ENCODE data around the gene ELAVL1. TPM values are rescaled to one million over a fixed set of nuclear protein-coding genes. Genes with fewer than 3 reads are reported as not detected.

Gene ELAVL1
- total and polyA plus RNA-seq, 2 experiments from 2014 or later: 81.6 to 143 TPM

- no peaks in the 10 kb centered on the region for H3K79me2 ChIP-seq (replicated peaks; ENCODE audit: insufficient read depth)
- no peaks in the 10 kb centered on the region for H3K9me3 Mint-ChIP-seq
- peak overlapping the region; percentile 83; the same call in 1 of the 2 replicates for H3K27ac ChIP-seq (ENCODE audit: low read depth)
- peaks cover 6% of the 10 kb centered on the region; the same call in 1 of the 2 replicates for H4K20me1 ChIP-seq (replicated peaks; ENCODE audit: insufficient read depth)
- no peak overlapping the region for H3K4me3 ChIP-seq
- no peak overlapping the region; the same call in 2 of the 3 replicates for H3K4me3 Mint-ChIP-seq
- peaks cover 4% of the 10 kb centered on the region; the same call in 1 of the 2 replicates for H3K4me1 ChIP-seq (ENCODE audit: insufficient read depth)
- peak; percentile 57 for ATAC-seq
- peaks cover 4% of the 10 kb centered on the region for H3K4me1 Mint-ChIP-seq
- peaks cover 48% of the 10 kb centered on the region for H3K36me3 Mint-ChIP-seq (ENCODE audit: low read depth)
- H3K27me3 Mint-ChIP-seq (ENCODE audit: insufficient read depth, low read depth, poor library complexity): peaks cover 15% of the 10 kb centered on the region
- peaks cover 31% of the 10 kb centered on the region for H3F3A ChIP-seq (replicated peaks; ENCODE audit: low read depth)
- TF ChIP-seq STAT1 (IDR thresholded peaks at IDR 0.05; ENCODE audit: unreplicated experiment) (no peak), ZNF331 (CRISPR knock-in tag; IDR thresholded peaks at IDR 0.05; ENCODE audit: low read depth) (no peak), CTCF (conservative IDR thresholded peaks at IDR 0.05; ENCODE audit: low read depth in 2 of 2) (peak; percentile 57 to 68), REST (IDR thresholded peaks at IDR 0.05; ENCODE audit: unreplicated experiment) (no peak), CREB1 (CRISPR knock-in tag; IDR thresholded peaks at IDR 0.05; ENCODE audit: low read depth) (no peak)
- H3K27me3 ChIP-seq (ENCODE audit: insufficient read depth): no peaks in the 10 kb centered on the region
- no peak overlapping the region for H3K4me2 ChIP-seq
- peak; percentile 89 for DNase-seq (ENCODE audit: low spot score)
- H3K36me3 ChIP-seq (ENCODE audit: insufficient read depth): peaks cover 10% of the 10 kb centered on the region; the same call in 1 of the 2 replicates
- no peak overlapping the region for H2AFZ ChIP-seq
- H3K27ac Mint-ChIP-seq: no peak overlapping the region
- no peaks in the 10 kb centered on the region for H3K9me2 ChIP-seq (ENCODE audit: insufficient read depth)
These were observed 76.4 kb downstream of the ELAVL1 start for GRCh38 chr19:7928741-7929701.

GRCh38 chr19:7928334-7928706 lies 77.1 kb downstream of the ELAVL1 start:
- Histone ChIP-seq H3K36me3 (ENCODE audit: insufficient read depth) (peaks cover 3% of the 10 kb centered on the region; the same call in 1 of the 2 replicates), H3K79me2 (replicated peaks; ENCODE audit: insufficient read depth) (no peaks in the 10 kb centered on the region), H3K4me2 (no peak overlapping the region), H3K27ac (ENCODE audit: low read depth) (no peak overlapping the region), H3K27me3 (ENCODE audit: insufficient read depth) (no peaks in the 10 kb centered on the region), H2AFZ (no peak overlapping the region), H3K4me1 (ENCODE audit: insufficient read depth) (peaks cover 4% of the 10 kb centered on the region; the same call in 1 of the 2 replicates), H3K4me3 (no peak overlapping the region), H4K20me1 (replicated peaks; ENCODE audit: insufficient read depth) (peaks cover 6% of the 10 kb centered on the region; the same call in 1 of the 2 replicates), H3K9me2 (ENCODE audit: insufficient read depth) (no peaks in the 10 kb centered on the region), H3F3A (replicated peaks; ENCODE audit: low read depth) (peaks cover 31% of the 10 kb centered on the region)
- H3K4me1 Mint-ChIP-seq: peaks cover 4% of the 10 kb centered on the region
- H3K36me3 Mint-ChIP-seq (ENCODE audit: low read depth): peaks cover 41% of the 10 kb centered on the region
- H3K9me3 Mint-ChIP-seq: no peaks in the 10 kb centered on the region
- no peak overlapping the region; the same call in 2 of the 3 replicates for H3K4me3 Mint-ChIP-seq
- H3K27ac Mint-ChIP-seq: no peak overlapping the region
- DNase-seq (ENCODE audit: low spot score): no peak
- H3K27me3 Mint-ChIP-seq (ENCODE audit: insufficient read depth, low read depth, poor library complexity): peaks cover 18% of the 10 kb centered on the region
- ATAC-seq: no peak
- TF ChIP-seq ZNF114 (CRISPR knock-in tag; IDR thresholded peaks at IDR 0.05): no peak
- TF ChIP-seq ZNF462 (CRISPR knock-in tag; IDR thresholded peaks at IDR 0.05): no peak
- TF ChIP-seq EZH2phosphoT487 (IDR thresholded peaks at IDR 0.05; ENCODE audit: unreplicated experiment): no peak
- no peak for TF ChIP-seq STAT1 (IDR thresholded peaks at IDR 0.05; ENCODE audit: unreplicated experiment)
